NCI-H226 (cell line): ENCODE results near the gene PYY.
"Not testable (repeated sequence)": the region's sequence is repeated elsewhere in the genome, so short reads cannot be mapped to it uniquely, and the experiment has no call there.

Source experiments
- DNase-seq: peaks from one replicate; pipeline ENCODE4 v3.0.0-alpha.2; 2015

Gene PYY

DNA sequence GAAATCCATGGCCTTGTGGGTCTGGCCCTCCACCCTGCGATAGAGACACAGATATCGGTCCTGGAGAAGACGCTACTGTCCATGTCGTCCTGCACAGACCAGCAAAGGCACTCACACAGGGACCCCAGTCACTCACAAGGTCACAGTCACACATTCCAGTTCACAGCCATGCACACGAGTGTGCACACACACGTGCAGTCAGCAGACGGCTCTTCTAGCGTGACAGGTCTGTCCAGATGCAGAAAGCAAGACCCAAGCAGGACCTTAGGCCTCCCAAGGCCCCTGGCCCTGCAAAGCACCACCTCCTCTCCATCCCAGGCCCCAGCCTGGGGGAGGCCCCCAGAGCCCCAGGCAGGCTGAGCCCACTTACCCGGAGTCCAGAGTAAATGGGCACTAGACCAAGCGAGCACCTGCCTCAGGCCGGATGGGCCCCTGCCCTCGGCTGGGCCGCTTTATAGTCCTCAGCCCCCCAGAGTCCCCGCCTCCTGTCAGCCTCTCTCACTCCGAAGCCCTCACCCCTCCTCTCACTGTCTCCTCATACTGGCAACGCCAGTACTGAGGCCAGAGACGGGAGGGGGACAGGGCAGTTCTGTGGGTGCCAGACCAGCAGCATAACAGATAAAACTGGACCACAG, 11.6 kb downstream of the PYY start, which contains the start of gene PPY:
Gene PPY, minus strand, starts transcription at position 426 of the 635 bp plus-strand sequence. CDS start 822 bp downstream, outside the sequence.
- DNase-seq, result no peak

- DNase-seq, result no peak
Measured at GRCh38 chr17:43940630-43941029, 13.1 kb downstream of the PYY start.

DNA sequence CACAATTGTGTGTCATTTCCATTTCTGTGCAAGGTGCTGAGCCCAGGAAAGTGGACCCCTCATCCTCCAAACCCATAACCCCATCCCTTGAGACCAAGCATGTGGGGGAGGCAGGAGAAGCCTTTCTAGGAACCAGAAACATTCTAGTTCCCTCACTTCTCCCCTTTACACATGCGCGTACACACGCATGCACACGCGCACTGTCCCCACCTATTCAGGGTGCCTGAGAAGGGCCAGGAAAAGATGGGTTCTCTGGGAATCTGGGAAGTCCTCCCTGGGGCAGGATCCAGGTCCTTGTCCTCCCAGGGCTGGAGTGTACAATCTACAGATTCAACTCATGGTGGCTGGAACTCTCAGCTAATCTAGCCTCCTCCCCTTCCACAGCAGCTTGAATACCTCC, 13.9 kb downstream of the PYY start:
- no peak for DNase-seq

- not testable (repeated sequence) for DNase-seq
Measured at GRCh38 chr17:43939452-43939851, 14.3 kb downstream of the PYY start.

DNA sequence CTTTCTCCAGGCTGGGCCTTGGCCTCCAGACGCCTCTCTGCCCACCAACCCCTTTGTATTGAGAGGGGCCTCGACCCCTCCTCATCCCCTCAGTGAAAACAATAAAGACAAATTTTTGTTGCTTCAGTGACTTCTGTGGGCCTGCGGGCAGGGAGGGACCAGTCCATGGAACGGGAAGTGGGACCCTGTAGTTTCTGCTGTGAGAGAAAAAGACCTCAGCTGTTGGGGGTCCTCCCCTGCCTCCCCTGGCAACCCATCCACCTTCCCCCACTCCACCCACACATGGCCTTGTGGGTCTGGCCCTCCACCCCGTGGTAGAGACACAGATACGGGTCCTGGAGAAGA, 14.9 kb downstream of the PYY start:
- DNase-seq, result no peak

DNA sequence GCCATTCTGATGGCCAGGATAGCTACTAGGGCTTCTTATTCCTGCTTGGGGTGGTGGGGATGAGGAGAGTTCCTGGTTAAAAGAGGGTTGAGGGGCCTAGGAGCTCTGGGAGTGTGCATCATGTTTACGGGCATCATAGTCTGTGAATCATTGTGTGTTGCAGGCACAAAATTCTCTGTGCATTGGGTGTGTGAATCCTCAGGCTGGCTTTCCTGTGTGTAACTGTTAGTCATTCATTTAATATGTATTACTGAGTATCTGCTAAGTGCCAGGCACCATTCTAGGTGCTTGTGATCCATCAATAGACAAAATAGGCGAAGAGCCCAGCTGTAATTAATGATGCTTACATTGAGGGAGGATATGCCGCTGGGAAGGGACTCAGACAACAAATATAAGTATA, 17.3 kb downstream of the PYY start:
- peak; percentile 48 for DNase-seq

GRCh38 chr17:43935926-43936261, 17.8 kb downstream of the PYY start:
- no peak for DNase-seq

- no peak for DNase-seq
Measured at GRCh38 chr17:43935204-43935925, 18.4 kb downstream of the PYY start.

DNA sequence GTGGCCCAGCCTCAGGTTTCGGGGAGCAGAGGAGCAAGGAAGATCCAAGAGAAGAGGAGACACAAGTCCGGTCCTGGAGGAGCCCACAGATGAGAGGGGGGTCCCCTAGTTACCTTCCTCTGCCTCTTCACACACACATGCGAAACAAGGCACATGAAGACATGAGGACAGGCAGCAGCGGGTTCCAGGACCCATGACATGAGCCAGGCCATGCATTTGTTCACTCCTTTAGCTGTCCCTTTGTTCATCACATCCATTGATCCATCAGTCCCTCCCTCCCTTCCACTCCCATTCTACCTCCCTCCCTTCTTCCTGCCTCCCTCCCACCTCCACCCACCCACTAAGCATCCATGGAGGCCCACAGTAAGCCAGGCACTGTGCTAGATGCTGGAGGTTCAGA, 20.8 kb downstream of the PYY start:
- no peak for DNase-seq

DNA sequence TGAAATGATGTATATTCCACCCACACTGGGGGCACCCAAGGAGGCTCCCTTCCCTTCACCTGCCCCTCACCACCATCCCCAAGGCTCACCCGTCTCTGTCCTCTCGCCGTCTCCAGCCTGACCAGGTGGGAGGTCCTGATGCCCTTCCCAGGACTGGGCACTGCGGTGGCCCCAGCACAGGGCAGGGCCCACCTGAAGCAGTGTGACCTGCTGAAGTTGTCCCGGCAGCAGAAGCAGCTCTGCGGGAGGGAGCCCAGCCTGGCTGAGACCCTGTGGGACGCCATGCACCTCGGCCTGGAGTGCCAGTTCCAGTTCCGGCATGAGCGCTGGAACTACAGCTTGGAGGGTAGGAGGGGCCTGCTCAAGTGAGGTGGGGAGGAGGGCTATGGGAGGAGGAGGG, 21.4 kb downstream of the PYY start:
- no peak for DNase-seq

DNA sequence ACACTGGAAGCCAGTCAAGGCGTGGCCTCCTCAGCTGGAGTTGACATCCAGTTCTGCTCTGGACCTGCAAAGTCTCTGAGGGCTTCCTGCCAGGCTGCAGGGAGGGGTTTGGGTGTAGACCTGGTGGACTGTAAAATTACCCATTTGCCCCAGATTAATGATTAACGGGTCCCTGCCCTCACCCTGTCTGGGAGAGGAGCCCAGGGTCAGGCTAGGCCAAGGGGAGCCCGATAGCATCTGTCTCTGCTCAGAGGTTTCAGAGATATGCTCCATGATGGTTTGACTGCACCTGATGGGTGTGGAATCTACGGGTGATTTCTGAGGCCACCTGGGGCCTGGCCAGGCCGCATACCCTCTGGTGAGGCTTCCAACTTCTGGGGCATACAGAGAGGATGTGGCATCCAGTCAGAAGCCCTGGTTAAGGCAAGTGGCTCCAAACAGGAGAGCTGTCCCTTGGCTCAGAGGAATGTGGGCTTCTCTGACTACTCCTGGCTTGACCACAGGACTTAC, 22.6 kb downstream of the PYY start:
- DNase-seq, result no peak

GRCh38 chr17:43928609-43929008, 25.1 kb downstream of the PYY start:
- DNase-seq, result no peak

- not testable (repeated sequence) for DNase-seq
Measured at GRCh38 chr17:43927929-43928328, 25.8 kb downstream of the PYY start.

GRCh38 chr17:43927060-43927864, 26.5 kb downstream of the PYY start:
- no peak for DNase-seq

DNA sequence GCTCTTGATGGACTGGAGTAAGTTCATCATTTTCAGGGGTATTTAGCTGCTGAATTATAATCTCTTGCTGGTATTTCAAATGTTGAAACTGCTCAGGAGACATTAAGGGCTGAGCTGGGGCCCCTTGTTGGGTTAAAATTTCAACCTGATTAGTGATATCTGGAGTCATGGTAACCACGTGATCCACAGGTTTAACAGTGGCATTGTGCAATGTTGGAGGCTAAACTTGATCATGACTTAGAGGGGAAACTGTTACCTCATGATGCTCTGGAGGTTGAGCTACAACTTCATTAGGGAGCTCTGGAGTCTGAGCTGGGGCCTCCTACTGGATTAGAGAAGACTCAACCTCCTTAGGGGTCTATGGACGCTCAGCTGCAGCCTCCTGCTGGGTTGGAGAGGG, 29.2 kb downstream of the PYY start:
- DNase-seq, result no peak

DNA sequence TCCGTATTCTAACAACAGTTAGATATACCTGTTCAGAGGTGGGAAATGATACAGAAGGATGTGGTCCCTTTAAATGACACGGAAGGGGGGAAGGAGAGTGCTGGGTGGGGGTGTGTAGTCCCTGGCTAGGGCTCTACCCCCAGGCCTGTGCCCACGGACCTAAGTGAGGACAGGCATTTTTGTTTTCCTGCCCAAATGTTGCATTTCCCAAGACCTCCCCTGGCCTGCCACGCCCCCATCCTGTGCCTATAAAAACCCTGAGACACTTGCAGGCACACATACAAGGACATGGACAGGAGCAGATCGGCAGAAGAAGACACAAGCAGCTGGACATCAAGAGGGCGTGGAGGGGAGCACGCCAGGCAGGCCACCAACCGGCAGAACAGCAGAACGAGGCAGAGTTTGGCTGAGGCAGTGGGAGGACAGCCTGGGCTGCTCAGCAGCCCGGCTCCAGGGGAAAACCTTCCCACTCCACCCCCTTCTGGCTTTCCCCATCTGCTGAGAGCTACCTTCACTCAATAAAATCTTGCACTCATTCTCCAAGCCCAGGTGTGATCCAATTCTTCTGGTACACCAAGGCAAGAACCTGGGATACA, 33.1 kb downstream of the PYY start:
- no peak for DNase-seq

GRCh38 chr17:43918026-43918389, 35.7 kb downstream of the PYY start:
- DNase-seq, result no peak

DNA sequence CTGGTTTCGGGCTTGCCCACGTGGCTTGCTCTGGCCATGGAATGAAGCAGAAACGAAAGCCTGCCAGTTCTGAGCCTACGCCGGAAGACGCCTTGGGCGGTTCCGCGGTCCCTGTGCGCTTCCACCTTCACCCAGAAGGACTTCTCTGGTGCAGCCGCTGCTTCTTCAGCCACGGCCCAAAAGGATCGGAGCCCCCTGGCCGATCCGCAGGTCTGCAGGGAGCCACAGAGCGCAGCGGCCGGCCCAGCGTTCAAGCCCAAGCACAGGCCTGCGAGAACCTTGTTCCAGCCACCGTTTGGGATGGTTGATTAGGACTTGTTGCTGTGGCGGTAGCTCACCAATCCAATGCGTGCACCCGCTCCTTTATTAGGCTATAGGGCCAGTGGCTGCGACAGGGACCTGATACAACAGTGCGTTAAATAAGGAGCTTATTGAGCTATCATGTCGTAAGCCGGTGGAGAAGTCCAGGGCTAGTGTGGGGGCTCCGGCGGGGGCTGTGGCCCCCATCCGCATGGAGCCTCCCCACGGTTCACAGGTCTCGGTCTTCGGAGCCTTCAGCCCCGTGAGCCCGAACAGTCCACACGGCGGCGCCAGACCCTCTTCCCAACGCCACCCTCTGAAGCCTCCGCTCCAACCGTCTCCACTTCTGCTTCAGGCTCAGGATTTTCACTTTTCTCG, 36.3 kb downstream of the PYY start:
- DNase-seq, result no peak

DNA sequence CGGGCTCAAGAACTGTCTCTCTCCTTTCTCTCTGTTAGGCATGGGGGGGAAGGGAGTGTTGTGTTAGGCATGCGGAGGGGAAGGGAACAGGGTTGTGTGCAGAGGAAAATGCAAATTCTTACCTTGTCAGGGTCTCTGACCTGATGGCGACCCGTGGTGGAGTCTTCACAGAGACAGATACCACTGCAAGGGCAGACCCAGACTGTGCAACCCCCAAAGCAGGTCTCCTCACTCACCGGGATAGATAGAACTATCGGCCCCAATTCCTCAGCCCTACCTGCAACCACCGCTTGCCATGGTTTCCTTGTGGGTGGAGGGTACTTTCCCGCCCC, 36.8 kb downstream of the PYY start:
- DNase-seq, result no peak

DNA sequence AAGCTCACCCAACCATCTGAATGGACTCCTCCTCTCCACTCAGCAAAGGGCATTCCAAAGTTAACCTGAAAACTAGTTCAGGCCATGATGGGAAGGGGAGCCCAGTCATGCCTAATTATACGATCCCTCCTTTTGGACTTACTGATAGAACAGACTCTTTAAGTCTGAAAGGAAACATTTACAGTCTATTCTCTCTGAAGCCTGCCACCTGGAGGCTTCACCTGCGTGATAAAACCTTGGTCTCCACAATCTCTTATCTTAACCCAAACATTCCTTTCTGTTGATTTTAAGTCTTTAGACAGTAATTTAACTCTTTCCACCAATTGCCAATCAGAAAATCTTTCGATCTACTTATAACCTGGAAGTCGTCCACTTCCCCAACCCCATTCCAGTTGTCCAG, 37.4 kb downstream of the PYY start:
- DNase-seq, result no peak

DNA sequence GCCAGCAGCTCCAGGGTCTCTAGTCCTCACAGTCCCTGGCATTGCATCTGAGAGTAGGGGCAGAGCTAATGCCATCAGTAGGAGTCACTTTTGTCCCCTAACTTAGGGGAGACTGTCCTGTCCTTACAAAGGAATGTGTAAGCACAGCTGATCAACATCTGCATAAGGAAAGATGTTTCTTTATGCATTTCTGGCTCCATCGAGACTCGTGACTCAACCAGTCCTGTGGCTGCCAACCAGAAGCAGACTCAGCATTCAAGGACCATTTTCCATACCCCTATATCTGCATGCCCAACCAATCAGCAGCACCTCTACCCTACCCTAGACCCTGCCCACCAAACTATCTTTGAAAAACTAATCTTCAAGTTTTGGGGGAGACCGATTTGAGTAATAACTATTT, 38.2 kb downstream of the PYY start:
- no peak for DNase-seq

DNA sequence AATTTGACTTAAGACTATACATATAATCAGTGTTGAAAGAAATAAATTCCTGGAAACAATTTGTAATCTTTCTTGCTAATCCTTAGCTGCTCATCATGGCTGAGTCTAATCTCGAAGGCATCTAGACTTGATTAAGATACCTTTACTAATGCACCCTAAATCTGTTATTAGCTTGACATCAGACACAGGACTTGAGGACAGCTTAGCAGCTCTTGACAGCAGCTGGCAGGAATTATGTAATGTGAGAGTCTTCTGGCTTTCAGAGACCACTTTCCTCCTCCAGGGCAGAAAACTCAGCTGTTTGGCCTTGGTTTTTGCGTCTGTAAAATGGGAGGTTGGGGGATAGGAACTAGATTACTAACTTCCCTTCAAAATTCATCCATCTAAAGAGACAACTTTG, 39.3 kb downstream of the PYY start:
- DNase-seq, result no peak

DNA sequence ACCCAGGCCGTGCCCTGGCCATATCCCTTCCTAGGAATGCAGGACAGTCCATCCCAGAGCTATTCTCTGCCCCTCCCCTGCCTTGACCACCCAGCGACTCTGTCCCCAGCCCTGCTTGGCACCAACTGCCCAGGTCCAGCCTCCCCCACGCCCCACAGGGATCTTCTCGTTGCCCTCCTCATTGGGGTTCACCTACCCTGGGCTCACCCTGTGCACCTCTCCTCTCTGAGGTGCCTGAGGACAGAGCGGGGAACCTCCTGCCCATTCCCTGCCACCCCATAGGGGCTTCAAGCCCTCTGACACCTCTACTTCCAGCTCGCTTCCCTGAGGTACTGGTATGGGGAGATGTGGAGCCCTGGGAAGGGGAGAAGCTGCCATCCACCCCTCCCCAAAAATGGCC, 40.2 kb downstream of the PYY start:
- no peak for DNase-seq
